ENCODE measurements around the gene DTX2.
"Not testable (repeated sequence)": the region's sequence is repeated elsewhere in the genome, so short reads cannot be mapped to it uniquely, and the experiment has no call there.

The DTX2 gene

GRCh38 chr7:76461464-76462101, at the start of gene DTX2:
TSS of gene DTX2 (plus strand) at chr7:76461709. CDS start at chr7:76480510, 18,801 bp downstream.
- peak; percentile 29 for DNase-seq (ENCODE audit: low spot score)

- DNase-seq (ENCODE audit: low spot score), result no peak
Observed at GRCh38 chr7:76412249-76412648, 49.3 kb upstream of the DTX2 start.

GRCh38 chr7:76417654-76418310, 43.7 kb upstream of the DTX2 start:
- not testable (repeated sequence) for DNase-seq (ENCODE audit: low spot score)

- not testable (repeated sequence) for DNase-seq (ENCODE audit: low spot score)
Observed at GRCh38 chr7:76421097-76421496, 40.4 kb upstream of the DTX2 start.

- DNase-seq (ENCODE audit: low spot score), result no peak
Observed at GRCh38 chr7:76423666-76424412, 37.7 kb upstream of the DTX2 start.

- no peak for DNase-seq (ENCODE audit: low spot score)
Observed at GRCh38 chr7:76424413-76425111, 36.9 kb upstream of the DTX2 start, which contains the start of gene ZP3. TSS of gene ZP3 (plus strand) at chr7:76424950. CDS start at chr7:76424965, 15 bp downstream.

- no peak for DNase-seq (ENCODE audit: low spot score)
Observed at GRCh38 chr7:76425156-76425555, 36.4 kb upstream of the DTX2 start.

GRCh38 chr7:76425558-76425957, 36.0 kb upstream of the DTX2 start:
- not testable (repeated sequence) for DNase-seq (ENCODE audit: low spot score)

- DNase-seq (ENCODE audit: low spot score), result no peak
Observed at GRCh38 chr7:76426246-76426645, 35.3 kb upstream of the DTX2 start.

- DNase-seq (ENCODE audit: low spot score), result no peak
Observed at GRCh38 chr7:76427635-76428034, 33.9 kb upstream of the DTX2 start.

- DNase-seq (ENCODE audit: low spot score), result no peak
Observed at GRCh38 chr7:76428149-76428823, 33.2 kb upstream of the DTX2 start.

GRCh38 chr7:76428868-76429805, 32.4 kb upstream of the DTX2 start:
- no peak for DNase-seq (ENCODE audit: low spot score)

GRCh38 chr7:76430211-76430610, 31.3 kb upstream of the DTX2 start:
- DNase-seq (ENCODE audit: low spot score), result no peak

- DNase-seq (ENCODE audit: low spot score), result no peak
Observed at GRCh38 chr7:76430836-76431235, 30.7 kb upstream of the DTX2 start.

GRCh38 chr7:76437873-76438272, 23.6 kb upstream of the DTX2 start:
- peak; percentile 57 for DNase-seq (ENCODE audit: low spot score)

GRCh38 chr7:76439120-76439888, 22.2 kb upstream of the DTX2 start:
- not testable (repeated sequence) for DNase-seq (ENCODE audit: low spot score)

GRCh38 chr7:76440404-76440803, 21.1 kb upstream of the DTX2 start:
- not testable (repeated sequence) for DNase-seq (ENCODE audit: low spot score)

GRCh38 chr7:76441792-76442191, 19.7 kb upstream of the DTX2 start:
- DNase-seq (ENCODE audit: low spot score), result not testable (repeated sequence)

- not testable (repeated sequence) for DNase-seq (ENCODE audit: low spot score)
Observed at GRCh38 chr7:76442664-76443446, 18.7 kb upstream of the DTX2 start.

Data from CD4-positive, alpha-beta T cell treated with Interleukin-15 for 4 hours (primary cell).